ENCODE measurements around the gene KLHL13.

DNA sequence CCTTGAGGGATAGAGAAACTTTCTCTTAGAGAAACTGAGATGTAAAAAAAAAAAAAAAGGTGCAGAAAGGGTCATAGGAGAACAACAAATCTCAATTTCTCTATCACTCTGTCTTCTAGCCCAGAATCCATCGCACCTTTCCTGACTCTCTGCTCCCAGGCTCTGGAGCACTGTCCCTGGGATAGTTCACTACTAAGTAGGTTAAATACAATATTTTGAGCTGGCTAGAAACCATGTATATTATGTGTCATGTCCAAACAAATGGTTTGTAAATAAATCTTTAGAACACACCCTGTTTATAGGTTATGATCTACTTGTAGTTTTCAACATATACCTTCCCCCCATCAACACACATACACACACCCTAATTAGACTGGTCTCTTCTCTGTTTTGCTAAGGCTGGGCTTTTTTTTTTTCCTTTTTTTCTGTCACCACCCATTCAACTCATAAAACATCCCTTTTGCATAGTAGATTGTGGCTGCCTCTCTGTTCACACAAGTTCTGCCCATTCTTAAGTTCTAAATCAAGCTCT is 124.4 kb downstream of the KLHL13 start:
- TF ChIP-seq POLR2A (IDR thresholded peaks at IDR 0.05; ENCODE audit: low read length): no peak
- TF ChIP-seq GATA1 (IDR thresholded peaks at IDR 0.05; ENCODE audit: low read depth, low read length): no peak

Data from erythroblast (primary cell).